Kidney (tissue), 14 donors: ENCODE measurements around the gene TCF12. TPM values are rescaled to one million over a fixed set of nuclear protein-coding genes. Genes with fewer than 3 reads are reported as not detected.

ENCODE experiments used
- DNase-seq, 5 donors: peaks; one replicate each; pipeline ENCODE4 v3.0.0-alpha.2; 2013 to 2020
- FAIRE-seq: peaks from 2 replicates; lab custom pipeline; 2012; peaks lifted over from hg19 to GRCh38; lab: Jason Lieb, UNC
- H3K27ac ChIP-seq, 2 donors: one replicate each; pipeline ENCODE4 v1.7.0; 2013; ENCODE audit warnings: low read depth in 2 of 2, low read length in 2 of 2, inconsistent platforms in 1 of 2
- H3K27me3 ChIP-seq: one replicate; pipeline ENCODE4 v1.7.1; 2013; ENCODE audit warnings: low read length, inconsistent platforms; ENCODE audit not compliant: control insufficient read depth, insufficient read depth
- H3K36me3 ChIP-seq, 3 donors: one replicate each; pipeline versions ENCODE4 v1.7.0 to v1.7.1; 2013; ENCODE audit warnings: low read length in 3 of 3, control low read depth in 1 of 3, inconsistent platforms in 1 of 3; ENCODE audit not compliant: insufficient read depth in 3 of 3, control insufficient read depth in 2 of 3
- H3K4me1 ChIP-seq, 3 donors: one replicate each; pipeline versions ENCODE4 v1.7.0 to v1.7.1; 2013; ENCODE audit warnings: low read length in 3 of 3, inconsistent platforms in 1 of 3, low read depth in 1 of 3; ENCODE audit not compliant: control insufficient read depth in 2 of 3, insufficient read depth in 2 of 3
- H3K4me3 ChIP-seq, 3 donors: one replicate each; pipeline versions ENCODE4 v1.7.0 to v1.8.1; 2013; ENCODE audit warnings: low read length in 3 of 3, control low read depth in 1 of 3, inconsistent platforms in 1 of 3
- H3K9ac ChIP-seq, 3 donors: one replicate each; pipeline versions ENCODE4 v1.7.0 to v1.7.1; 2013; ENCODE audit warnings: low read length in 3 of 3, control low read depth in 1 of 3, inconsistent platforms in 1 of 3
- H3K9me3 ChIP-seq, 3 donors: one replicate each; pipeline versions ENCODE4 v1.7.0 to v1.7.1; 2013; ENCODE audit warnings: low read length in 3 of 3, control low read depth in 1 of 3, inconsistent platforms in 1 of 3; ENCODE audit not compliant: control insufficient read depth in 2 of 3, insufficient read depth in 1 of 3
- CTCF ChIP-seq: IDR thresholded peaks from 3 replicates; pipeline ENCODE4 v1.5.1; 2012; ENCODE audit warnings: mild to moderate bottlenecking, moderate library complexity, borderline replicate concordance; ENCODE audit not compliant: insufficient read depth; ENCODE audit errors: extremely low read depth
- intact Hi-C: fragments of 100-400 bp; cut with DNase I; formaldehyde crosslinking; loops from one replicate; pipeline ENCODE4 v1.11.1; 2022
- polyA plus RNA-seq: library from polyadenylated mRNA; stranded (reverse); fragments of 350-450 nt; fragmentation: Illumina TruSeq; extraction: RNeasy Lipid Tissue Mini Kit (QIAGEN cat#74804); gene quantifications from one replicate; pipeline ENCODE4 v1.2.3, GENCODE V29; 2014; ENCODE audit warnings: low read depth, low replicate concordance; ENCODE audit not compliant: insufficient read depth
- total RNA-seq: library from RNA; stranded (reverse); fragmentation: NEBNext Ultra II Directional; extraction: Animal tissue kit (Norgen Biotek cat#: 25700); gene quantifications from one replicate; pipeline ENCODE4 v1.2.1, GENCODE V29; 2021
- donor health status: control.
- donor health status: control.
- donor health status: control.
- donor health status: control.
- donor health status: control.
- donor health status: DM: yes; HTN: yes; CAD: no.
- donor health status: Normal renal cell carcinoma (clear cell type).

TCF12 gene
- total and polyA plus RNA-seq, 2 donors from 2014 or later = 16.3 to 116 TPM

- Histone ChIP-seq H3K27ac (no peak overlapping the region), H3K27me3 (no peaks in the 10 kb centered on the region), H3K9me3 (no peaks in the 10 kb centered on the region), H3K9ac (no peak overlapping the region), H3K4me3 (no peak overlapping the region), H3K4me1 (peaks cover 0 to 2% (median 0%) of the 10 kb centered on the region in 3 donors), H3K36me3 (peaks cover 0 to 5% (median 4%) of the 10 kb centered on the region in 3 donors)
- FAIRE-seq (no peak), DNase-seq (no peak)
- intact Hi-C loops = no loop called here
- no peak for TF ChIP-seq CTCF
These were observed 274.7 kb downstream of the TCF12 start for GRCh38 chr15:57193161-57193560.

GRCh38 chr15:57195326-57195725, 276.9 kb downstream of the TCF12 start:
- Histone ChIP-seq H3K36me3 (peaks cover 0 to 5% (median 4%) of the 10 kb centered on the region in 3 donors), H3K4me3 (no peak overlapping the region), H3K9me3 (no peaks in the 10 kb centered on the region), H3K4me1 (peaks cover 0 to 6% (median 4%) of the 10 kb centered on the region in 3 donors), H3K27me3 (no peaks in the 10 kb centered on the region), H3K9ac (no peak overlapping the region), H3K27ac (no peak overlapping the region)
- DNase-seq (peak in 1 of 5 donors; percentile 34), FAIRE-seq (no peak)
- TF ChIP-seq CTCF = no peak
- intact Hi-C loops = no loop called here

GRCh38 chr15:57196865-57197264, 278.4 kb downstream of the TCF12 start:
- Histone ChIP-seq H3K27me3 (no peaks in the 10 kb centered on the region), H3K4me3 (no peak overlapping the region), H3K4me1 (peaks cover 0 to 6% (median 4%) of the 10 kb centered on the region in 3 donors), H3K27ac (no peak overlapping the region), H3K9ac (no peak overlapping the region), H3K9me3 (no peaks in the 10 kb centered on the region), H3K36me3 (peaks cover 0 to 5% (median 4%) of the 10 kb centered on the region in 3 donors)
- no peak for TF ChIP-seq CTCF
- DNase-seq (no peak), FAIRE-seq (no peak)
- intact Hi-C loops = no loop called here

GRCh38 chr15:57198131-57198530, 279.7 kb downstream of the TCF12 start:
- Histone ChIP-seq H3K4me3 (no peak overlapping the region), H3K4me1 (peaks cover 0 to 6% (median 4%) of the 10 kb centered on the region in 3 donors), H3K27ac (no peak overlapping the region), H3K36me3 (peaks cover 0 to 2% (median under 1%) of the 10 kb centered on the region in 3 donors), H3K27me3 (no peaks in the 10 kb centered on the region), H3K9me3 (no peaks in the 10 kb centered on the region), H3K9ac (no peak overlapping the region)
- FAIRE-seq = no peak
- DNase-seq = peak in 2 of 5 donors; percentile 21 to 45
- no peak for TF ChIP-seq CTCF
- intact Hi-C loops = no loop called here
